H9 (cell line): Measurements from ENCODE around the gene VSIR. TPM values are rescaled to one million over a fixed set of nuclear protein-coding genes. Genes with fewer than 3 reads are reported as not detected.

ENCODE experiments used
- DNase-seq: peaks from one replicate; pipeline ENCODE4 v3.0.0-alpha.2; 2017
- H2AFZ ChIP-seq: one replicate; pipeline ENCODE4 v1.6.1; 2013; ENCODE audit warnings: mild to moderate bottlenecking, low read length, control low read depth, moderate library complexity
- H2AK5ac ChIP-seq: 2 replicates; pipeline ENCODE4 v1.6.1; 2013; ENCODE audit warnings: low read length, control low read depth, mixed read lengths; ENCODE audit not compliant: insufficient read length
- H2BK120ac ChIP-seq: one replicate; pipeline ENCODE4 v1.6.1; 2013; ENCODE audit warnings: low read depth, mild to moderate bottlenecking, low read length, control low read depth, inconsistent platforms; ENCODE audit not compliant: poor library complexity, severe bottlenecking
- H2BK12ac ChIP-seq: 2 replicates; pipeline ENCODE4 v1.6.1; 2013; ENCODE audit warnings: low read length, control low read depth, mixed read lengths, low read depth; ENCODE audit not compliant: insufficient read length
- H2BK15ac ChIP-seq: 2 replicates; pipeline ENCODE4 v1.6.1; 2013; ENCODE audit warnings: low read depth, low read length, control low read depth
- H2BK20ac ChIP-seq: one replicate; pipeline ENCODE4 v1.6.1; 2013; ENCODE audit warnings: low read depth, mild to moderate bottlenecking, low read length, control low read depth, inconsistent platforms; ENCODE audit not compliant: poor library complexity, severe bottlenecking
- H2BK5ac ChIP-seq: 2 replicates; pipeline ENCODE4 v1.6.1; 2013; ENCODE audit warnings: low read length, control low read depth, mixed read lengths; ENCODE audit not compliant: insufficient read length
- H3K14ac ChIP-seq: 2 replicates; pipeline ENCODE4 v1.6.1; 2013; ENCODE audit warnings: low read length, control low read depth; ENCODE audit not compliant: insufficient read depth
- H3K18ac ChIP-seq: 2 replicates; pipeline ENCODE4 v1.6.1; 2013; ENCODE audit warnings: low read depth, mild to moderate bottlenecking, mixed read lengths, low read length, control low read depth; ENCODE audit not compliant: insufficient read length
- H3K23ac ChIP-seq: 2 replicates; pipeline ENCODE4 v1.6.1; 2013; ENCODE audit warnings: low read length, control low read depth, mixed read lengths, low read depth; ENCODE audit not compliant: insufficient read length
- H3K23me2 ChIP-seq: 2 replicates; pipeline ENCODE4 v1.6.1; 2013; ENCODE audit warnings: low read depth, mild to moderate bottlenecking, mixed read lengths, low read length, control low read depth; ENCODE audit not compliant: insufficient read length, poor library complexity, severe bottlenecking
- H3K27ac ChIP-seq: 2 replicates; pipeline ENCODE4 v1.5.1; 2013; ENCODE audit warnings: low read length, control low read depth, mixed read lengths, low read depth; ENCODE audit not compliant: insufficient read length
- H3K27me3 ChIP-seq: 2 replicates; pipeline ENCODE4 v1.6.1; 2013; ENCODE audit warnings: low read length, control low read depth, inconsistent platforms; ENCODE audit not compliant: insufficient read depth
- H3K4ac ChIP-seq: 2 replicates; pipeline ENCODE4 v1.6.1; 2013; ENCODE audit warnings: low read depth, mild to moderate bottlenecking, control low read depth, inconsistent platforms, low read length, moderate library complexity
- H3K4me1 ChIP-seq: 2 replicates; pipeline ENCODE4 v1.6.1; 2013; ENCODE audit warnings: low read length, control low read depth, inconsistent platforms; ENCODE audit not compliant: insufficient read depth
- H3K4me2 ChIP-seq: 2 replicates; pipeline ENCODE4 v1.6.1; 2013; ENCODE audit warnings: low read length, control low read depth, mixed read lengths; ENCODE audit not compliant: insufficient read length, insufficient read depth
- H3K56ac ChIP-seq: 2 replicates; pipeline ENCODE4 v1.6.1; 2013; ENCODE audit warnings: low read depth, mild to moderate bottlenecking, mixed read lengths, low read length, control low read depth; ENCODE audit not compliant: insufficient read length
- H3K79me1 ChIP-seq: 2 replicates; pipeline ENCODE4 v1.6.1; 2013; ENCODE audit warnings: low read depth, mild to moderate bottlenecking, moderate library complexity, low read length, control low read depth, inconsistent platforms; ENCODE audit not compliant: insufficient read depth, poor library complexity, severe bottlenecking
- H3K79me2 ChIP-seq: 2 replicates; pipeline ENCODE4 v1.6.1; 2013; ENCODE audit warnings: low read length, control low read depth, inconsistent platforms; ENCODE audit not compliant: insufficient read depth
- H3K9ac ChIP-seq: 2 replicates; pipeline ENCODE4 v1.6.1; 2013; ENCODE audit warnings: low read length, control low read depth, mixed read lengths; ENCODE audit not compliant: insufficient read length; ENCODE audit errors: extremely low read depth
- H3K9me3 ChIP-seq: one replicate; pipeline ENCODE4 v1.6.1; 2013; ENCODE audit warnings: low read depth, low read length, inconsistent platforms; ENCODE audit not compliant: control insufficient read depth
- H3T11ph ChIP-seq: one replicate; pipeline ENCODE4 v1.6.1; 2013; ENCODE audit warnings: mild to moderate bottlenecking, low read length, control low read depth, inconsistent platforms
- H4K20me1 ChIP-seq: one replicate; pipeline ENCODE4 v1.6.1; 2013; ENCODE audit not compliant: control insufficient read depth, insufficient read length, insufficient read depth
- H4K5ac ChIP-seq: 2 replicates; pipeline ENCODE4 v1.6.1; 2013; ENCODE audit warnings: low read depth, mild to moderate bottlenecking, mixed read lengths, low read length, control low read depth; ENCODE audit not compliant: insufficient read length
- H4K8ac ChIP-seq: replicated peaks from 2 replicates; pipeline ENCODE4 v1.6.1; 2013; ENCODE audit warnings: low read length, control low read depth, mixed read lengths, low read depth; ENCODE audit not compliant: insufficient read length
- H4K91ac ChIP-seq: 2 replicates; pipeline ENCODE4 v1.6.1; 2013; ENCODE audit warnings: low read depth, mild to moderate bottlenecking, moderate library complexity, mixed read lengths, low read length, control low read depth; ENCODE audit not compliant: insufficient read length
- H3K27ac Mint-ChIP-seq, 3 experiments: 2 replicates in 2 of 3; 3 replicates in 1 of 3; pipeline ENCODE4 v1.8.0; 2020 to 2021; ENCODE audit warnings: mixed read lengths in 3 of 3, mild to moderate bottlenecking in 1 of 3, moderate library complexity in 1 of 3
- H3K27me3 Mint-ChIP-seq: 2 replicates; pipeline ENCODE4 v1.8.0; 2021; ENCODE audit warnings: low read depth, mild to moderate bottlenecking, moderate library complexity, mixed read lengths
- H3K36me3 Mint-ChIP-seq, 3 experiments: 2 replicates in 2 of 3; 3 replicates in 1 of 3; pipeline ENCODE4 v1.8.0; 2020 to 2021; ENCODE audit warnings: low read depth in 3 of 3, mixed read lengths in 3 of 3; ENCODE audit not compliant: insufficient read depth in 1 of 3
- H3K4me1 Mint-ChIP-seq, 2 experiments: 2 replicates each; pipeline ENCODE4 v1.8.0; 2020; ENCODE audit warnings: mixed read lengths in 2 of 2
- H3K4me3 Mint-ChIP-seq, 2 experiments: 2 replicates in 1 of 2; 3 replicates in 1 of 2; pipeline ENCODE4 v1.8.0; 2020 to 2021; ENCODE audit warnings: mild to moderate bottlenecking in 2 of 2, mixed read lengths in 2 of 2, moderate library complexity in 1 of 2
- H3K9me3 Mint-ChIP-seq, 2 experiments: 2 replicates in 1 of 2; 3 replicates in 1 of 2; pipeline ENCODE4 v1.8.0; 2020; ENCODE audit warnings: mild to moderate bottlenecking in 2 of 2, mixed read lengths in 2 of 2, moderate library complexity in 1 of 2
- WGBS: extraction: QIAGEN DNeasy Blood & Tissue Kit; methylation state at CpG from one replicate; pipeline ENCODE4 v1.1.7; 2013; ENCODE audit warnings: missing lambda C conversion rate, low lambda C conversion rate, mixed read lengths; ENCODE audit not compliant: insufficient read length; ENCODE audit errors: extremely low coverage; 5-methylcytosine and 5-hydroxymethylcytosine counted together
- total RNA-seq: library from RNA; stranded (reverse); gene quantifications from 2 replicates; pipeline ENCODE4 v1.2.1, GENCODE V29; 2021
- TF ChIP-seq, protein P1 (sequence below): fragments of 200-600 bp; sonication (generic); conservative IDR thresholded peaks from 3 replicates; pipeline ENCODE4 v1.8.0; 2021; ENCODE audit warnings: antibody characterized with exemption, mild to moderate bottlenecking

Gene VSIR
- total RNA-seq, 1 experiment from 2014 or later = 0.11 TPM

DNA sequence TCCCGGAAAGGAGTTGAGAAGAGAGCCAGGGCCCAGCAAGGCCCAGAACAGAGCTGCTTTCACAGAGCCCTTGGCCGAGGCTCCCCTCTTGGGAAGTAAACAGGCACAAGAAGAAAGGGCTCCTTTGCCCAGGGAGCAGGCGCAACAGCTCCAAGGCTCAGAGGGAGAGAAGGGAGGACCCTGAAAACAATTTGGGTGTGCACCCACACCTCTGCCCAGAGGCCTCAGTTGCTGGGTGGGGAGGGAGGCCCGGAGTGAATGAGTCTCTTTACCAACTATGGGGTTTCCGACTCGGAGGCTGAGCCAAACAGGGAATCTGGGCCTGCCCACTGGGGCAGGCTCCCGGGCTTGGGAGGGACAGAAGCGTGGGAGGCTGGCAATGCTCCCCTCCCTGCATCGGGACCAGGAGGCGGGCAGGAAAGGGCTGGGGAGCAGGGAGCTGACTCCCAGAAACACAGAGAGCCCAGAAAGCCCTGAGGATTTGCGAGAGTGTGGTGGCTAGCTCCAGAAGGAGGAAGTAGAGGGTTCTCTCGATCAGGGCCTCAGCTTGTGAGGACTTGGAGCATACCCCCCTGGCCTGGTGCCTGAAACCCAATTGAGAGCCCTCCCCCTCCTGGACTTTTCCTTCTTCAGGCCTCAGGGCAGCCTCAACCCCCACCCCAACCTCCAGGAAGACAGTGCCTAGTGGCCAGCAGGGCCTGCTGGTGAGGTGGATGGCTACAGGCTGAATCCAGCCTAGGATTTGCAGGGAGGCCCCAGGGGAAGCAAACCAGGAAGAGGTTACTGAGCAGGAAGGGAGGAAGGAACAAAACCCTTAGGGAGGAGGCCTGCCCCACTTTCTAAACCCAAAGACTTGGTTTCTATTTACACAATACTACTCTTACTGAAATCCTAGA lies 59.9 kb downstream of the VSIR start:
- H3K4me2 ChIP-seq = no peak overlapping the region

More for the DNA sequence above, 59.9 kb downstream of the VSIR start:
- H3K9me3 ChIP-seq = no peaks in the 10 kb centered on the region
- H3K23me2 ChIP-seq = no peaks in the 10 kb centered on the region
- H3K14ac ChIP-seq = peak overlapping the region; percentile 21; the same call in 1 of the 2 replicates
- no peak overlapping the region for H3T11ph ChIP-seq
- no peak overlapping the region for H4K91ac ChIP-seq
- no peak overlapping the region for H2BK15ac ChIP-seq
- TF ChIP-seq, protein P1, sequence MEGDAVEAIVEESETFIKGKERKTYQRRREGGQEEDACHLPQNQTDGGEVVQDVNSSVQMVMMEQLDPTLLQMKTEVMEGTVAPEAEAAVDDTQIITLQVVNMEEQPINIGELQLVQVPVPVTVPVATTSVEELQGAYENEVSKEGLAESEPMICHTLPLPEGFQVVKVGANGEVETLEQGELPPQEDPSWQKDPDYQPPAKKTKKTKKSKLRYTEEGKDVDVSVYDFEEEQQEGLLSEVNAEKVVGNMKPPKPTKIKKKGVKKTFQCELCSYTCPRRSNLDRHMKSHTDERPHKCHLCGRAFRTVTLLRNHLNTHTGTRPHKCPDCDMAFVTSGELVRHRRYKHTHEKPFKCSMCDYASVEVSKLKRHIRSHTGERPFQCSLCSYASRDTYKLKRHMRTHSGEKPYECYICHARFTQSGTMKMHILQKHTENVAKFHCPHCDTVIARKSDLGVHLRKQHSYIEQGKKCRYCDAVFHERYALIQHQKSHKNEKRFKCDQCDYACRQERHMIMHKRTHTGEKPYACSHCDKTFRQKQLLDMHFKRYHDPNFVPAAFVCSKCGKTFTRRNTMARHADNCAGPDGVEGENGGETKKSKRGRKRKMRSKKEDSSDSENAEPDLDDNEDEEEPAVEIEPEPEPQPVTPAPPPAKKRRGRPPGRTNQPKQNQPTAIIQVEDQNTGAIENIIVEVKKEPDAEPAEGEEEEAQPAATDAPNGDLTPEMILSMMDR = no peak
- H3K79me1 ChIP-seq = no peaks in the 10 kb centered on the region
- no peak overlapping the region for H2BK5ac ChIP-seq
- H4K8ac ChIP-seq = no peak overlapping the region
- peak overlapping the region in 2 of 3 experiments; percentile 47 to 62; a peak in 3 of 7 replicates for H3K27ac Mint-ChIP-seq
- H3K9ac ChIP-seq = no peak overlapping the region
- no CpG with 5 or more reads among the region's 12 CpGs for WGBS
- H3K4me1 ChIP-seq = no peaks in the 10 kb centered on the region
- no peaks in the 10 kb centered on the region for H3K79me2 ChIP-seq
- H3K9me3 Mint-ChIP-seq = no peaks in the 10 kb centered on the region
- H3K56ac ChIP-seq = no peak overlapping the region
- no peak overlapping the region for H3K27ac ChIP-seq
- no peak overlapping the region; the same call in 1 of the 2 replicates for H3K4ac ChIP-seq
- no peaks in the 10 kb centered on the region for H3K27me3 ChIP-seq
- DNase-seq = no peak
- no peak overlapping the region for H3K23ac ChIP-seq
- H3K18ac ChIP-seq = no peak overlapping the region
- no peaks in the 10 kb centered on the region; a peak in 1 of 7 replicates for H3K36me3 Mint-ChIP-seq
- H2BK20ac ChIP-seq = no peak overlapping the region
- H2AK5ac ChIP-seq = no peak overlapping the region
- no peak overlapping the region for H2AFZ ChIP-seq
- no peak overlapping the region for H2BK120ac ChIP-seq
- no peak overlapping the region for H4K5ac ChIP-seq
- H2BK12ac ChIP-seq = no peak overlapping the region
- H3K4me1 Mint-ChIP-seq = peaks cover 6 to 18% of the 10 kb centered on the region in 2 experiments
- no peaks in the 10 kb centered on the region for H4K20me1 ChIP-seq
- peaks cover 8% of the 10 kb centered on the region for H3K27me3 Mint-ChIP-seq
- no peak overlapping the region for H3K4me3 Mint-ChIP-seq
